Placental epithelial cell (primary cell): ENCODE measurements around the gene IFIH1. TPM values are rescaled to one million over a fixed set of nuclear protein-coding genes. Genes with fewer than 3 reads are reported as not detected.

ENCODE experiments used
- total RNA-seq: library from RNA; depleted of rRNA; stranded (reverse); fragments of >200 nt; gene quantifications from 2 replicates; pipeline ENCODE4 v1.2.3, GENCODE V29; 2012

Gene IFIH1
- total RNA-seq = 1.8 and 2.0 TPM in 2 replicates

GRCh38 chr2:162318328-162319180, at the start of gene IFIH1:
Gene IFIH1, minus strand, starts transcription at chr2:162318684. Its CDS starts 377 bp downstream, at chr2:162318307.

DNA sequence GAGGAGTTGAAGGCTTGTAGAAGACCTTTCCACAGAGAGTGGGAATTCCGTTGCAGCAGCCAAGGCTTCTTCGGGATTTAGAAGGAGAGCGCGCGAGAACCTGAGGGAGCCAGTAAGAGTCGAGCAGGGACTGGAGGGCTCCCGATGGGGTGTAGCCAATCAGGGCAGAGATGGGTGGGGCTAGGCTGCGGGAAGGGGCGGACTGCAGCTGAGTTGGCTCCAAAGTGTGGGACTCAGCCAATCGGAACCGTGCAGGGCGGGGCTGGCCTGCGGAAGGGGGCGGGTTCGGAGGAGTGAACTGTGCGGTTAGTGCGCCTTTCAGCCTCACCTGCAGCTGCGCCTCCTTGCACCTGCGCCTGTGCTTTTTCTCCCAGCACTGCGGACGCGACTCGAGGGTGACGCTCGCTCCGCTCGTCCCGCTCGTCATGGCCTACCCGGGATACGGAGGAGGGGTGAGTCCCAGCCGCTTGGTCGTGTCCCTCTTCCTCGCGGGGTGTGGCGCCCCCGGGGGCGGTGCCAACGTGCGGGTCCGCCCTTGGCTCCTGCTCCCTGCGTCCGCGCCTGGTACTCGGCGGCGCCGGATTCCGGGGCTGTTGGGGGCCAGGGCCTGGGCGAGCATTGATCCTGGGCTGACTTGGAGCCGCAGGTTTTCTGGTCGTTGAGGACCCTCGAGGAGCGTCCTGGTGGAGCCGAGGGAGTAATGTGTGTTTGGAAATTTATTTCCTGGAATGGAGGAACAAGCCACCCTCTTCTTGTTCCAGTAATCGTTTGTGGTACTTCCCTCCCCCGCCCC, 25.5 kb upstream of the IFIH1 start, which contains the start of gene GCA:
Gene GCA (plus strand): TSS at position 309 of the 793 bp plus-strand sequence. CDS start 117 bp downstream, at position 426.

GRCh38 chr2:162243294-162243693, 75.2 kb downstream of the IFIH1 start, which contains the start of gene FAP:
Gene FAP, minus strand, starts transcription at chr2:162243445. Its CDS starts 118 bp downstream, at chr2:162243327.

Other genes starting within 250 kb of the IFIH1 start
- 83.2 and 98.4 TPM in 2 replicates for gene DPP4, start 244.5 kb downstream of the IFIH1 start, total RNA-seq
- gene GCG, start 166.4 kb downstream of the IFIH1 start, total RNA-seq = 0.39 TPM in 1 of 2 replicates, not detected in the other
- 62.0 and 62.9 TPM in 2 replicates for gene FAP, start 75.2 kb downstream of the IFIH1 start, total RNA-seq
- gene GCA, start 25.4 kb upstream of the IFIH1 start, total RNA-seq = 5.9 and 8.4 TPM in 2 replicates